Large intestine (tissue), 3 donors: Measurements from ENCODE around the gene CFD. TPM values are rescaled to one million over a fixed set of nuclear protein-coding genes. Genes with fewer than 3 reads are reported as not detected.
"Not testable (repeated sequence)": the region's sequence is repeated elsewhere in the genome, so short reads cannot be mapped to it uniquely, and the experiment has no call there.

Source experiments
- DNase-seq, 2 donors: peaks; one replicate each; pipeline versions ENCODE4 v3.0.0 to v3.0.0-alpha.2; 2013
- H3K27ac ChIP-seq: one replicate; pipeline ENCODE4 v1.5.1; 2013; ENCODE audit warnings: low read length
- H3K27me3 ChIP-seq: 2 replicates; pipeline ENCODE4 v1.6.1; 2013; ENCODE audit warnings: low read length; ENCODE audit not compliant: control insufficient read depth, insufficient read depth
- H3K36me3 ChIP-seq: 2 replicates; pipeline ENCODE4 v1.6.1; 2013; ENCODE audit warnings: low read length; ENCODE audit not compliant: control insufficient read depth, insufficient read depth
- H3K4me1 ChIP-seq: one replicate; pipeline ENCODE4 v1.6.1; 2013; ENCODE audit warnings: low read length; ENCODE audit not compliant: control insufficient read depth, insufficient read depth
- H3K4me3 ChIP-seq: one replicate; pipeline ENCODE4 v1.5.1; 2013; ENCODE audit warnings: low read length
- H3K9me3 ChIP-seq: one replicate; pipeline ENCODE4 v1.6.1; 2013; ENCODE audit warnings: mild to moderate bottlenecking, low read depth, low read length, moderate library complexity; ENCODE audit not compliant: control insufficient read depth
- WGBS: methylation state at CpG from one replicate; pipeline ENCODE4 v1.1.5; 2013; ENCODE audit warnings: low lambda C conversion rate; ENCODE audit not compliant: insufficient coverage; 5-methylcytosine and 5-hydroxymethylcytosine counted together
- polyA plus RNA-seq: library from polyadenylated mRNA; unstranded; fragments of 120-200 nt; gene quantifications from one replicate; pipeline ENCODE4 v1.2.1, GENCODE V29; 2013

The CFD gene
- polyA plus RNA-seq, 1 donor, result 6.1 TPM

DNA sequence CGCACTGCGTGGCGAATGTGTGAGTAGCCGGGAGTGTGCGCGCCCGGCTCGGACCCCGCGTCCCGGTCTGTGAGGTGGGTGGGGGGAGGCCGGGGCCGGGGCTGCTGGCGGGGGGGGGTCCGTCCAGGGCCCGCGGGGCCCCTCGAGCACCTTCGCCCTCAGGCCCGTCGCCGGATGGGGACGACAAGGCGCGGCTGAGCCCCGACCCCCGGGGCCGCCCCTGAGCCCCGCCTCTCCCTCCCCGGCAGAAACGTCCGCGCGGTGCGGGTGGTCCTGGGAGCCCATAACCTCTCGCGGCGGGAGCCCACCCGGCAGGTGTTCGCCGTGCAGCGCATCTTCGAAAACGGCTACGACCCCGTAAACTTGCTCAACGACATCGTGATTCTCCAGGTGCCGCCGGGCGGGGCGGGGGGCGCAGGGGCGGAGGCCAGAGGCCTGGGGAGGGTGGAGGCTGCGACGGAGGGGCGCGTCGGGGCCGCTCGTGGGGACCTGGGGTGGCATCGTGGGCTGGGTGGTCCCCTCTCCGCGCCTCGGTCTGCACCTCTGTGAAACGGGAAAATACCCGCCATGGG lies 6.4 kb upstream of the CFD start:
- peaks cover 7% of the 10 kb centered on the region for H3K9me3 ChIP-seq
- H3K27me3 ChIP-seq, result peaks cover 42% of the 10 kb centered on the region
- H3K27ac ChIP-seq, result no peak overlapping the region
- no peak overlapping the region for H3K4me3 ChIP-seq
- no CpG with 5 or more reads among the region's 67 CpGs for WGBS
- DNase-seq, result no peak
- H3K4me1 ChIP-seq, result peaks cover 8% of the 10 kb centered on the region
- no peaks in the 10 kb centered on the region for H3K36me3 ChIP-seq

GRCh38 chr19:853614-854220 lies 5.7 kb upstream of the CFD start:
- not testable (repeated sequence) for H3K9me3 ChIP-seq, DNase-seq, H3K4me1 ChIP-seq, H3K27ac ChIP-seq, H3K4me3 ChIP-seq, H3K36me3 ChIP-seq
- no CpG with 5 or more reads among the region's 17 CpGs for WGBS
- peaks cover 36% of the 10 kb centered on the region for H3K27me3 ChIP-seq

GRCh38 chr19:854549-854948 lies 4.9 kb upstream of the CFD start:
- H3K36me3 ChIP-seq, result no peaks in the 10 kb centered on the region
- no peak overlapping the region for H3K4me3 ChIP-seq
- H3K27ac ChIP-seq, result no peak overlapping the region
- H3K27me3 ChIP-seq, result peaks cover 39% of the 10 kb centered on the region
- peaks cover 15% of the 10 kb centered on the region for H3K9me3 ChIP-seq
- peaks cover 12% of the 10 kb centered on the region for H3K4me1 ChIP-seq
- WGBS, result no CpG with 5 or more reads among the region's 6 CpGs
- no peak for DNase-seq

DNA sequence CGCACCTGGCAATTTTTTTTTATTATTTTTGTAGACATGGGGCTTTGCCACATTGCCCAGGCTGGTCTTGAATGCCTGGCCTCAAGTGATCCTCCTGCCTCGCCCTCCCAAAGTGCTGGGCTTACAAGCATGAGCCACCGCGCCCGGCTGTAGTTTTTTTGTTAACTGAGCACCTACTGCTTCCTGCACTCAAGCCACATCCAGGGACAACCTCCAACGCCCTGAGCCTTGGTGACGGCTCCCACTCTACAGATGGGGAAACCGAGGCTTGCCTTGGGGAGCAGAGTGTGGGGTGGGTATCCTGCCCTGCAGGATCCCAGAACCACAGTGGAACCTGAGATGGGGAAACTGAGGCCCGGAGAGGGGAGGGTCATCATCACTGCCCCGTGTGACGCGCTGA lies 4.3 kb upstream of the CFD start:
- Histone ChIP-seq H3K27me3 (peaks cover 45% of the 10 kb centered on the region), H3K9me3 (peaks cover 16% of the 10 kb centered on the region), H3K27ac (no peak overlapping the region), H3K4me3 (no peak overlapping the region), H3K36me3 (no peaks in the 10 kb centered on the region), H3K4me1 (peaks cover 16% of the 10 kb centered on the region)
- DNase-seq, result no peak
- no CpG with 5 or more reads among the region's 12 CpGs for WGBS

GRCh38 chr19:855566-856120 lies 3.8 kb upstream of the CFD start:
- Histone ChIP-seq H3K4me3 (no peak overlapping the region), H3K36me3 (no peaks in the 10 kb centered on the region), H3K4me1 (peaks cover 14% of the 10 kb centered on the region), H3K27me3 (peaks cover 42% of the 10 kb centered on the region), H3K27ac (no peak overlapping the region), H3K9me3 (peaks cover 16% of the 10 kb centered on the region)
- WGBS, result no CpG with 5 or more reads among the region's 40 CpGs
- no peak for DNase-seq

- Histone ChIP-seq H3K9me3 (peaks cover 22% of the 10 kb centered on the region), H3K4me1 (peaks cover 13% of the 10 kb centered on the region), H3K27ac (no peak overlapping the region), H3K4me3 (no peak overlapping the region), H3K36me3 (no peaks in the 10 kb centered on the region), H3K27me3 (peaks cover 33% of the 10 kb centered on the region)
- no CpG with 5 or more reads among the region's 9 CpGs for WGBS
- no peak for DNase-seq
These were observed 1.2 kb upstream of the CFD start for GRCh38 chr19:858284-858683.

- Histone ChIP-seq H3K36me3 (no peaks in the 10 kb centered on the region), H3K27me3 (peaks cover 25% of the 10 kb centered on the region), H3K4me3 (no peak overlapping the region), H3K27ac (no peak overlapping the region), H3K4me1 (peaks cover 13% of the 10 kb centered on the region), H3K9me3 (peaks cover 21% of the 10 kb centered on the region)
- DNase-seq, result no peak
- no CpG with 5 or more reads among the region's 35 CpGs for WGBS
These were observed 1.8 kb downstream of the CFD start for GRCh38 chr19:861141-861755.

DNA sequence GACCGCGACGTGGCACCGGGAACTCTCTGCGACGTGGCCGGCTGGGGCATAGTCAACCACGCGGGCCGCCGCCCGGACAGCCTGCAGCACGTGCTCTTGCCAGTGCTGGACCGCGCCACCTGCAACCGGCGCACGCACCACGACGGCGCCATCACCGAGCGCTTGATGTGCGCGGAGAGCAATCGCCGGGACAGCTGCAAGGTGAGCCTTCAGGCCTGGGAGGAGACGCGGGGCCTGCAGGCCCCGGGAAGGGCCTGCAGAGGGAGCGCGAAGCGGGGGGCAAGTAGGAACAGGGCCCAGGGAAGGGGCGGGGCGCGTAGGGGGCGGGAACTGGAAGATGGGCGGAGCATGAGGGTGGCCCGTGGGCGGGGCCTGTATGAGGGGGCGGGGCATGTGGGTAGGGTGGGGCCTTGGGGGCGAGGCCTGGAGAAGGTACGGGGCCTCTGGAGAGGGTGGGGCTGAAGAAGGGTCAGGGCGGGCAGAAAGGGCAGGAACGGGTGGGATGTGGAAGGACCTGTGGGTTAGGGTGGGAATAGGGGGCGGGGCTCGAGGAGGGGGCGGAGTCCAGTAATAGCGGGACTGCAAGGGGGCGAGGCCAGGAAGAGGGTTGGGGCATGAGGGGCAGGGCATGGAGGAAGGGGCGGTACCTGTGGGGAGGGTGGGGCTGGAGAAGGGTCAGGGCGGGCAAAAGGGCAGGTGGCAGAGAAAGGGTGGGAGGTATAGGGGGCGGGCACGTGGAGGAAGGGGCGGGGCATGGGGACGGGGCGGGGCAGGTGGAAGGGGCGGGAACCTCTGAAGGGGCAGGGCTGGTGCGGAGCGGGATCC lies 2.5 kb downstream of the CFD start:
- WGBS, result no CpG with 5 or more reads among the region's 60 CpGs
- Histone ChIP-seq H3K36me3 (no peaks in the 10 kb centered on the region), H3K27ac (no peak overlapping the region), H3K4me3 (no peak overlapping the region), H3K27me3 (peaks cover 25% of the 10 kb centered on the region), H3K4me1 (peaks cover 13% of the 10 kb centered on the region), H3K9me3 (peaks cover 21% of the 10 kb centered on the region)
- peak; percentile 70 to 74 for DNase-seq

DNA sequence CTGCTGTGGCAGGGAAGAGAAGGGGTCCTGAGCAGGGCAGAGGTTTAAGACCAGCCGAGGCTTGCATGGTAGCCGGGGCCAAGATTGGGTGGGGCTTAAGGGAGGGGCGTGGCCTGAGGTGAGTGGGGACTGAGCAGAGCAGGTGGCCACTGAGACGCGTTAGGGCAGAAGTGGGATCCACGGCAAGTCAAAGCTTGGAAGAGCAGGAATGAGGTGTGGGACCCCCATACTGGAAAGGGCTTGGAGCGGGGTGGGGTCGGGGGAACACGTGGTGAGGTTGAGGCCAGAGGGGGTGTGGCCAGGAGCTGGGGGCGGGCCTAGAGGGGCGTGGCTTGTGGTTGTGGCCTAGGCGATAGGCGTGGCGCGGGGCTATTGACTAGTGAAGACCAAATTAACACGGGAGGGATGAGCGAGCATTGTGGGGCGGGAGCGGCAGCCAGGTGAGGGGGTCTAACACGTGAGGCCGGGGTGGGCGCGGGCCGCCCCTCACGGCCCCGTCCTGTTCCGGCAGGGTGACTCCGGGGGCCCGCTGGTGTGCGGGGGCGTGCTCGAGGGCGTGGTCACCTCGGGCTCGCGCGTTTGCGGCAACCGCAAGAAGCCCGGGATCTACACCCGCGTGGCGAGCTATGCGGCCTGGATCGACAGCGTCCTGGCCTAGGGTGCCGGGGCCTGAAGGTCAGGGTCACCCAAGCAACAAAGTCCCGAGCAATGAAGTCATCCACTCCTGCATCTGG lies 3.3 kb downstream of the CFD start:
- no peak overlapping the region for H3K27ac ChIP-seq
- DNase-seq, result peak; percentile 42 to 51
- WGBS, result no CpG with 5 or more reads among the region's 48 CpGs
- no peak overlapping the region for H3K4me3 ChIP-seq
- H3K4me1 ChIP-seq, result peaks cover 13% of the 10 kb centered on the region
- peaks cover 25% of the 10 kb centered on the region for H3K27me3 ChIP-seq
- H3K36me3 ChIP-seq, result peaks cover 6% of the 10 kb centered on the region
- peaks cover 22% of the 10 kb centered on the region for H3K9me3 ChIP-seq

DNA sequence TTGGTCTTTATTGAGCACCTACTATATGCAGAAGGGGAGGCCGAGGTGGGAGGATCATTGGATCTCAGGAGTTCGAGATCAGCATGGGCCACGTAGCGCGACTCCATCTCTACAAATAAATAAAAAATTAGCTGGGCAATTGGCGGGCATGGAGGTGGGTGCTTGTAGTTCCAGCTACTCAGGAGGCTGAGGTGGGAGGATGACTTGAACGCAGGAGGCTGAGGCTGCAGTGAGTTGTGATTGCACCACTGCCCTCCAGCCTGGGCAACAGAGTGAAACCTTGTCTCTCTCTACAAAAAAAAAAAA lies 3.8 kb downstream of the CFD start:
- Histone ChIP-seq H3K27me3 (peaks cover 25% of the 10 kb centered on the region), H3K9me3 (peaks cover 27% of the 10 kb centered on the region), H3K36me3 (peaks cover 11% of the 10 kb centered on the region), H3K27ac (no peak overlapping the region), H3K4me3 (no peak overlapping the region), H3K4me1 (peaks cover 13% of the 10 kb centered on the region)
- DNase-seq, result no peak
- WGBS, result no CpG with 5 or more reads among the region's 7 CpGs
